Thoracic aorta (tissue), 2 donors: ENCODE measurements around the gene SYTL5. TPM values are rescaled to one million over a fixed set of nuclear protein-coding genes. Genes with fewer than 3 reads are reported as not detected.

Experiments used
- ATAC-seq: fragments of 150-250 bp; one replicate; pipeline ENCODE4 v1.8.0; 2017; ENCODE audit warnings: low read depth; ENCODE audit not compliant: insufficient number of reproducible peaks, low FRiP score
- DNase-seq: peaks from one replicate; pipeline ENCODE4 v3.0.0-alpha.2; 2020; ENCODE audit warnings: low spot score
- H3K27ac ChIP-seq, 2 donors: fragments of 200-600 bp; sonication (generic); 1 replicate in 1 of 2; 2 replicates in 1 of 2; pipeline ENCODE4 v1.5.1; 2016; ENCODE audit warnings: mild to moderate bottlenecking in 2 of 2, moderate library complexity in 2 of 2
- H3K27me3 ChIP-seq: fragments of 200-600 bp; sonication (generic); replicated peaks from 2 replicates; pipeline ENCODE4 v1.6.0; 2016; ENCODE audit warnings: mild to moderate bottlenecking; ENCODE audit not compliant: insufficient read depth
- H3K36me3 ChIP-seq: fragments of 200-600 bp; sonication (generic); one replicate; pipeline ENCODE4 v1.5.1; 2016
- H3K4me1 ChIP-seq, 2 donors: fragments of 200-600 bp; sonication (generic); 1 replicate in 1 of 2; 2 replicates in 1 of 2; pipeline versions ENCODE4 v1.5.1 to v1.6.0; 2016; ENCODE audit warnings: low read depth in 2 of 2, mild to moderate bottlenecking in 1 of 2; ENCODE audit not compliant: control insufficient read depth in 1 of 2
- H3K4me3 ChIP-seq: fragments of 200-600 bp; sonication (generic); 2 replicates; pipeline ENCODE4 v1.5.1; 2016; ENCODE audit warnings: mild to moderate bottlenecking
- H3K9me3 ChIP-seq: fragments of 200-600 bp; sonication (generic); 2 replicates; pipeline ENCODE4 v1.5.1; 2016
- CTCF ChIP-seq: fragments of 200-600 bp; sonication (generic); IDR thresholded peaks from one replicate; pipeline ENCODE4 v1.5.1; 2019; ENCODE audit warnings: antibody characterized with exemption
- total RNA-seq, 2 donors: library from RNA; depleted of rRNA; stranded (reverse); fragments of >200 nt; gene quantifications; one replicate each; pipeline versions ENCODE4 v1.1.0 to v1.2.3, GENCODE V29; 2016

SYTL5 gene
- total RNA-seq, 2 donors from 2014 or later: not detected

GRCh38 chrX:38000706-38001105 is 5.6 kb upstream of the SYTL5 start:
- H3K27ac ChIP-seq: no peak overlapping the region
- no peaks in the 10 kb centered on the region for H3K36me3 ChIP-seq
- DNase-seq (no peak), ATAC-seq (no peak)
- TF ChIP-seq CTCF: no peak
- no peaks in the 10 kb centered on the region for H3K9me3 ChIP-seq
- no peak overlapping the region for H3K4me3 ChIP-seq
- H3K4me1 ChIP-seq: no peaks in the 10 kb centered on the region
- H3K27me3 ChIP-seq: no peaks in the 10 kb centered on the region

GRCh38 chrX:38004046-38004445 is 2.3 kb upstream of the SYTL5 start:
- Histone ChIP-seq H3K4me3 (no peak overlapping the region), H3K9me3 (no peaks in the 10 kb centered on the region)
- ATAC-seq: no peak

GRCh38 chrX:38006778-38007177 is 425 bp downstream of the SYTL5 start:
- Histone ChIP-seq H3K4me1 (no peaks in the 10 kb centered on the region), H3K27ac (no peak overlapping the region), H3K27me3 (no peaks in the 10 kb centered on the region), H3K4me3 (no peak overlapping the region), H3K9me3 (no peaks in the 10 kb centered on the region), H3K36me3 (no peaks in the 10 kb centered on the region)
- DNase-seq (no peak), ATAC-seq (no peak)
- TF ChIP-seq CTCF: no peak

More at GRCh38 chrX:38004046-38004445, 2.3 kb upstream of the SYTL5 start:
- H3K4me1 ChIP-seq: no peaks in the 10 kb centered on the region
- H3K27ac ChIP-seq: no peak overlapping the region
- no peaks in the 10 kb centered on the region for H3K36me3 ChIP-seq
- H3K27me3 ChIP-seq: no peaks in the 10 kb centered on the region
- no peak for TF ChIP-seq CTCF
- DNase-seq: no peak

GRCh38 chrX:38008658-38009057 is 2.3 kb downstream of the SYTL5 start:
- TF ChIP-seq CTCF: no peak
- no peak overlapping the region for H3K4me3 ChIP-seq
- H3K9me3 ChIP-seq: no peaks in the 10 kb centered on the region
- H3K4me1 ChIP-seq: no peaks in the 10 kb centered on the region
- DNase-seq (no peak), ATAC-seq (no peak)
- H3K27ac ChIP-seq: no peak overlapping the region
- H3K27me3 ChIP-seq: no peaks in the 10 kb centered on the region
- no peaks in the 10 kb centered on the region for H3K36me3 ChIP-seq

- TF ChIP-seq CTCF: no peak
- no peak for DNase-seq
- no peak for ATAC-seq
These were observed 3.3 kb downstream of the SYTL5 start for GRCh38 chrX:38009641-38010040.

More at GRCh38 chrX:38009641-38010040, 3.3 kb downstream of the SYTL5 start:
- no peaks in the 10 kb centered on the region for H3K4me1 ChIP-seq
- no peaks in the 10 kb centered on the region for H3K27me3 ChIP-seq
- H3K27ac ChIP-seq: no peak overlapping the region
- no peaks in the 10 kb centered on the region for H3K9me3 ChIP-seq
- H3K4me3 ChIP-seq: no peak overlapping the region
- no peaks in the 10 kb centered on the region for H3K36me3 ChIP-seq
